Keratinocyte (primary cell): Measurements from ENCODE around the gene NAV3.

Source experiments
- EZH2 ChIP-seq: IDR thresholded peaks from one replicate; pipeline ENCODE4 v1.6.1; 2012; ENCODE audit warnings: inconsistent platforms, mild to moderate bottlenecking, low read length, moderate library complexity
- TF ChIP-seq, protein P1 (sequence below), 3 experiments: IDR thresholded peaks in 1 of 3; conservative IDR thresholded peaks in 1 of 3; optimal IDR thresholded peaks in 1 of 3; 2 replicates in 2 of 3; 3 replicates in 1 of 3; pipeline versions ENCODE3 to v1.5.1; 2011; ENCODE audit warnings: low read length in 3 of 3, mild to moderate bottlenecking in 3 of 3, moderate library complexity in 2 of 3, control low read depth in 1 of 3, inconsistent platforms in 1 of 3; ENCODE audit not compliant: insufficient read depth in 2 of 3; ENCODE audit errors: extremely low read depth in 1 of 3

DNA sequence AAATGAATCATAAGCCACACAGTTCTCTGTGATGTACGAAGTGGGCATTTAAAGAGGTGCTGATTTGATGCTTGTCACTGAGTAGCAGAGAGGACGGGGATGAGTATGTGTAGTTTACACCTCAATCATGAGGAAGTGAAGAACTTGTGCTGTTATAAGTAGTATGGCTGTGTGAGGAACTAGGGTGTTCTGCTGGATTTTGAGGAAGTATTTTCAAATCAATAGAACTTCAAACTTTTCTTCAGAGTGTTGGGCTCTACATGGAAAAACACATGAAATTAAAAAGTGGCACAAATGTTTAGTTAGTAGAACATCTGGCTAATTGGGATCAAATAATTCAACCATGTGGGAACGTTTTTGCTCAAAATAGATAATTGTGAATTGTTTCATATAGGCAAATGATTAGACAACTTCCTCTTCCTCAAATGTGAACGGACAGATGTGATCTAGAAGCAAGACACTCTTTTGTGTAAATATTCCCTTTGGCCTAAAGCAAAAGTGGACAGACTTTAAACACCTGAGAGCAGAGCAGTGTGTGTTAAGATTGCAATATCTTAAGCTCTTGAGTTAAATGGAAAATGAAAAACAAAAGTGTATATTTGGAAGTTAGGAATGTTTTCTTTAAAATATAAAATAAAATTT lies 168.5 kb downstream of the NAV3 start:
- TF ChIP-seq, protein P1, sequence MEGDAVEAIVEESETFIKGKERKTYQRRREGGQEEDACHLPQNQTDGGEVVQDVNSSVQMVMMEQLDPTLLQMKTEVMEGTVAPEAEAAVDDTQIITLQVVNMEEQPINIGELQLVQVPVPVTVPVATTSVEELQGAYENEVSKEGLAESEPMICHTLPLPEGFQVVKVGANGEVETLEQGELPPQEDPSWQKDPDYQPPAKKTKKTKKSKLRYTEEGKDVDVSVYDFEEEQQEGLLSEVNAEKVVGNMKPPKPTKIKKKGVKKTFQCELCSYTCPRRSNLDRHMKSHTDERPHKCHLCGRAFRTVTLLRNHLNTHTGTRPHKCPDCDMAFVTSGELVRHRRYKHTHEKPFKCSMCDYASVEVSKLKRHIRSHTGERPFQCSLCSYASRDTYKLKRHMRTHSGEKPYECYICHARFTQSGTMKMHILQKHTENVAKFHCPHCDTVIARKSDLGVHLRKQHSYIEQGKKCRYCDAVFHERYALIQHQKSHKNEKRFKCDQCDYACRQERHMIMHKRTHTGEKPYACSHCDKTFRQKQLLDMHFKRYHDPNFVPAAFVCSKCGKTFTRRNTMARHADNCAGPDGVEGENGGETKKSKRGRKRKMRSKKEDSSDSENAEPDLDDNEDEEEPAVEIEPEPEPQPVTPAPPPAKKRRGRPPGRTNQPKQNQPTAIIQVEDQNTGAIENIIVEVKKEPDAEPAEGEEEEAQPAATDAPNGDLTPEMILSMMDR (optimal IDR thresholded peaks at IDR 0.05 in 1 of 3, IDR thresholded peaks at IDR 0.05 in 1 of 3, conservative IDR thresholded peaks at IDR 0.05 in 1 of 3; ENCODE audit: extremely low read depth in 1 of 3, insufficient read depth in 2 of 3, low read length in 3 of 3), result no peak
- no peak for TF ChIP-seq EZH2
